ENCODE data around the gene SPOPL.

DNA sequence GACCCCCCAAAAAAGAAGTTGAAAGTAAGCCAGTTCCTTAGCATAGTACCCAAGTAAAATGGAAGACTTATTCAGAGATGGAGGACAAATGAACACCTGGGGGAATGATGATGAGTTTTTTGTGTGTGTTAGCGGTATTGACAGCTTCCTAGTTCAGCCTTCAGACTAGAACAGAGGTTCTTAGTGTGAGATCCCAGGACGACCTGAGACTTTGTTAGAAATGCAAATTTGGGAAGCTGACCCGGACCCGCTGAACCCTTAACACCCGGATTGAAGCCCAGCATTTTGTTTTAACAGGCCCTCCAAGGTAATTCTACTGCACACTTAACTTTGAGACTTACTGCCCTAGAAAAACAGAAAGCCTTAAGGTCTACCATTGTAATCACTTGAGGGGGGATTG is 20.3 kb downstream of the SPOPL start:
- no peak for TF ChIP-seq EZH2 (IDR thresholded peaks at IDR 0.05; ENCODE audit: low read length, missing control alignments)
- no peak for TF ChIP-seq CTCF (conservative IDR thresholded peaks at IDR 0.05 in 1 of 2, IDR thresholded peaks at IDR 0.05 in 1 of 2; ENCODE audit: low read depth in 1 of 2, low read length in 2 of 2)

Measured in fibroblast of lung (primary cell).